Stimulated activated CD4-positive, alpha-beta T cell treated with anti-CD3 and anti-CD28 coated beads, Interleukin-2, amount 100 ng/mL, for 4 hours (primary cell): Measurements from ENCODE around the gene CALB2.

Experiments
- DNase-seq: peaks from one replicate; pipeline ENCODE4 v3.0.0-alpha.2; 2020; ENCODE audit warnings: low read depth

The CALB2 gene

DNA sequence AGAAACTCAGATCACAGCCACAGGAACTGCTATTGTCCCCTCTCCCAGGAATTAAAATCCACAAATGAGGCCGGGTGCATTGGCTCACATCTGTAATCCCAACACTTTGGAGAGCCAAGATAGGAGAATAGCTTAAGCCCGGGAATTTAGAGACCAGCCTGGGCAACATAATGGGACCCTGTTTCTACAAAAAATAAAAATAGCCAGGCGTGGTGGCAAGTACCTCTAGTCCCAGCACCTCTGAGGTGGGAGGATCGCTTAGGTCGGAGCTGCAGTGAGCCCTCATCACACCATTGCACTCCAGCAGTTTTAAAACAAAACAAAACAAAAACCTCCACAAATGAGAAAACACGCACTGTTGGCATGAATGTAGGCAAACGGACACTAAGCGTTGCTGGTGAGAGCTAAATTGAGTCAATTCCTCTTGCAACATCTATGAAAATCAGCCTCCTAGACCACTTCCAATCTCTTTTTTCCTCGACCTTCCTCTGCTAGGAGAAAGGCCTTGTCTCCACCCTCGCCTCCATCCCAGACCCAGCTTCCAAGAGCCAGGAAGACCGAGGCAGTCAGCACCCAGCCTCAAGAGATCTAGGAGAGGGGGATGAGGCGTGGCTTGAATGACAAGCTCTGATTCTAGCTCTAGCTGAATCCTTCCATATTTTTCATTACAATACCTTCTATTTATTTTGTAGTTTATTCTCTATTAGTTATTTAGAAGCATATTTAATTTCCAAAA lies 68.5 kb downstream of the CALB2 start:
- DNase-seq: no peak

DNA sequence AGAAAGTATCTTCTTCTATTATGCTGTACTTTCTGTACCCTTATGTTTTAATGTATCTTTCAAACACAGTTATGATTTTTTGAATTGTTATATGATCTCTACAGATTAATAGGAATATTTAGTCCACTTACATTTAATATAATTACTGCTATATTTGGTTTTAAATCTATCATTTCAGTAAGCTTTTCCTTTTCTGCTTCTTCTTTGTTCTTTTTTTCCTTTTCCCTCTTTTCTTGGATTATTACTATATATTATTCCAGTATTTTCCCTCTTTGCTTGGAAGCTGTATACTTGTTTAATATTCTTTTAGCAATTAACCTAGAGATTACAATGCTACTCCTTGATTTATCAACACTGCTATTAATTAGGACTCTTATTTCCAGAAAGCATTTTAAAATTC lies 69.9 kb downstream of the CALB2 start:
- no peak for DNase-seq

DNA sequence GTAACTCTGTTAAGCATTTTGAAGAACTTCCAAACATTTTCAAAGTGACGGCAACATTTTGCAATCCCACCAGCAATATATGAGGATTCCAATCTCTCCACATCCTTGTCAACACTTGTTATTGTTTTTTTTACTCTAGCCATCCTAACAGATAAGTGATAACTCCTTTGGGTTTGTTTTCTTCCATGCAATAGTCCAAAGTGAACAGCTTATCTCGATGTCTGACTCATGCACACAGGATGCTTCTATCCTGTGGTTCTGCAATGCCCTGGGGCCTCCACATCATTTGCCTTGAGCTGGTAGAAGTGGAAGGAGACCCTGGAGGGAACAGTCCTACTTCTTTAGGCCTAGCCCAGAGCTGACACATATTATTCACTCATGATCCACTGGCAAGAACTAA lies 70.4 kb downstream of the CALB2 start:
- no peak for DNase-seq

DNA sequence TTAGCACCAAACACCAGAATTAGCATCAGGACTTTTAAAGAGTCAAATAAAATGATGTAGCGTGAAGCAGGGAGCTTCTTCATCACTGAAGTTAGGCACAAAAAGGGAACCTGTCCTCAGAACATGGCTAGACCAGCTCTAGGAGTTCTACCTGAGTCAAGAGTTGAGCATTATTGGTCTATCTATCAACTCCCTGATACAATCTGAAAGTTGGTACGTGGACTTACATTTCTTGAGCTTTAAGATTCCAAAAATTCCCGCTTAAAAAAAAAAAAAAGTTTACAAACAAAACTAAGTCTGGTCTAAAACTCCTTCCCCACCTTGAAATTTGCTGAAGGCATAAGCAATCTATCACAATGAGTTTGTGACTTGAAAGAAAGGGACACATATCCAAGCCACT lies 71.1 kb downstream of the CALB2 start:
- no peak for DNase-seq

DNA sequence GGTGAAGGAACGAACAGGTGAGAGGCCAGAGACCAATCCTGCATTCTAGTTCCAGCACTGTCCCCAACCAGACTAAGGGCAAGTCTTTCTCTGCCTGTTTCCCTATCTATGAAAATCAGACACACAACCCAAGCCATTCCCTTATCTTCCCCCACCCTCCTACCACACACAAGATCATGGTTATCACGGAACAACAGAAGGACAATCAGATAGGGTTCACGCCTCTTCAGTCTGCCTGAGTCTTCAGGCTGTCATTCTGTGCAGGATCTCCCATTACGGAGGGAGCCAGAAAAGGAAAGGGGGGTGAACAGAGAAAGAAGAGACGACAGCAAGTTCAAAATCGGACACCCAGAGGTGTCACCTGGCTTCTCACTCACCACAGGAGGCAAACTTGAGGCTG lies 72.2 kb downstream of the CALB2 start:
- no peak for DNase-seq

DNA sequence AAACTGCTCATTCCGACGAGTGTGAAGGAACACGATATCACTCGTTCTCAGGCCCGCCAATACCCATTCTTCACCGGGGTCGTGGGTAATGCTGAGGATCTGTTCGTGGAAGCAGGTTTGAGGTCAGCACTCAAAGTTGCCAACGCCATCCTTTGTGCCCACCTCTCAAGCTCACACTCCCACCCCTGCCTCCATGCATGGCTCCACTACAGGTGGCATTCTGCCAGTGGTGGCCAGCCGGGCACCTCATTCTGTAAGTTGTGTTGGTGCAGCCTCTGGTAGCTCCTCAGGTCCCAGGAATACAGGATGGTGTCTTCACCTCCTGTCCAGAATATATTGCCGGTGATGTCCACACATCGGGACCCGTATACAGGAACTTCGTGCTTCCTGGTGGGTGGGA lies 72.7 kb downstream of the CALB2 start:
- DNase-seq: no peak

DNA sequence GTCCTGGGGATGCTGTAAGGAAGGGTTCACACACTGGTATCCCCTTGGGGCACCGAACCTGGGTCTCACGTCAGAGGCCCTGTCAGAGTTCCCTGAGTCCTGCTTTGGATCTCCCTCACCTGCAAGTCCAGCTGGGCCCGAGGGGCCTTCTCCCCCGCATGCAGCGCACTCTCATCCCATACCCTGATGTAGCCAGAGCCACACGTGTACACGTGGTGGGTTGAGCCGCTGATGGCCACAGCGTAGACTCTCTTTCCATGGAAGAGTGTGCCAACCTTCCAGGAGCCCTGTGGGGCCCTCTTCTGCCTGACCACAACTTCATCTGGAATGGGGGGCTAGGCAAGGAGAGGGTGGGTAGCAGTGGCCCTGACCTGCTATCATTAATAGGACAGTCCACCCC lies 73.5 kb downstream of the CALB2 start:
- DNase-seq: no peak

DNA sequence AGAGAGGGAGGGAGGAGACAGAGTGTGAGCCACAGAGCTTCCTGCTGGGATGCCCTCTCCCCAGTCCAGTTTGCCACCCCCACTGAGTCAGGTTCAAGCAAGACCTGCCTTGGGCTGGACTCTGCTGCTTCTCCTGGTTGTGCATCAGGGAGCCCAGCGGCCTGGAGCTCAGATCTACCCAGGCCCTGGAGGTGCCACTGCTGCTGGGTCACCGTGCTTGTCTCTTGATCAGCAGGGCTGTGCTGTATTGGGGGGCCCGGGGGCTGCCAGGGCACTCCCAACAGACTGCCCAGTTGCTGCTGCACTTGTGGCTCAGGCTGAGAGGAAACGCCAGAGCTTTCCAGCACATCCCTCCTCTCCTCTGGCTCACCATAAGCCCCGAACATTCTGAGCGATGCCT lies 74.4 kb downstream of the CALB2 start:
- DNase-seq: no peak

DNA sequence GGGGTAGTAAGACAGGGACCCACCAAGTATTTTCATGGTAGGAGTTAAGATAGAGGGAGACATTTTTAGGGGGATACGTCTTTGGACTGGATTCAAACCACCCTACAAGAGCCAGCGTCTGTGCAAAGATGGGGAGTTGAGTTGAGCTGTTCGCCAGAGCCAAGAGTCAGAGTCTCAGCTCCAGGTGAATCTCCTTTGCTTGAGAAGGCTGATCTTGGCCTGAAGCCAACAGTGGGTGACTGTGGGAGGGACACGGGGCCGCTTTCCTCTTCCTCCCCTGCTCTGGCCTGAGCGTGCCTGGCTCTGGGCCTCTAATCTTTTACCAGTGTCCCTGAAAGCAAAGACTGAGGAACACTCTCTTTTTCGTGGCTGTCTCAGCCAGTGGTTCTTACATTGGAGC lies 78.0 kb downstream of the CALB2 start:
- DNase-seq: no peak

DNA sequence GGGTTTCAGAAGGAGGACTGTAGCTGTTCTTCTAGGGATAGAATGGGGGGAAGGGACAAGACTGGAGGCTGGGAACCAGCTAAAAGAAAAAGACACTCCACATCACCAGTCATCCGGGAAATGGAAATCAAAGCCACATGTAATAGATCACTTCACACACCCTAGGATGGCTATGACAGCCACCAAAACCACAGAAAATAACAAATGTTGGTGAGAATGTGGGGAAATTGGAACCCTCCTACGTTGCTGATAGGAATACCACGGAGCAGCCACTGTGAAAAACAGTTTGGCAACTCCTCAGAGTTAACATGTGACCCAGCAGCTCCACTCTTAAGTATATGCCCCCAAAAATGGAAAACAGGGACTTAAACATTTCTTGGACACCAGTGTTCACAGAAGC lies 81.0 kb downstream of the CALB2 start:
- DNase-seq: no peak
